Omental fat pad (tissue), 4 donors: ENCODE results near the gene EFNA1. TPM values are rescaled to one million over a fixed set of nuclear protein-coding genes. Genes with fewer than 3 reads are reported as not detected.

ENCODE experiments used
- ATAC-seq: fragments of 150-250 bp; one replicate; pipeline ENCODE4 v1.9.1; 2016; ENCODE audit warnings: mild to moderate bottlenecking, moderate library complexity; ENCODE audit not compliant: low FRiP score
- DNase-seq: peaks from one replicate; pipeline ENCODE4 v3.0.0-alpha.2; 2019; ENCODE audit warnings: low spot score
- CTCF ChIP-seq, 3 donors: fragments of 450-650 bp; IDR thresholded peaks; one replicate each; pipeline ENCODE4 v1.5.1; 2016 to 2017; ENCODE audit warnings: antibody characterized with exemption in 3 of 3, mild to moderate bottlenecking in 3 of 3, moderate library complexity in 2 of 3
- total RNA-seq, 4 donors: library from RNA; depleted of rRNA; stranded (reverse); fragments of >200 nt; gene quantifications; one replicate each; pipeline ENCODE4 v1.1.0, GENCODE V29; 2016

The EFNA1 gene
- total RNA-seq, 4 donors from 2014 or later, result 29.2 to 61.7 (median 56.7) TPM

GRCh38 chr1:155135415-155136028 lies 7.8 kb downstream of the EFNA1 start, which contains the start of gene SLC50A1:
SLC50A1 (plus strand) TSS chr1:155135852; CDS start chr1:155135912, 60 bp downstream.
- ATAC-seq (peak; percentile 86), DNase-seq (peak; percentile 83)
- TF ChIP-seq CTCF (IDR thresholded peaks at IDR 0.05), result no peak

- no peak for TF ChIP-seq CTCF (IDR thresholded peaks at IDR 0.05)
- DNase-seq (no peak), ATAC-seq (no peak)
Observed at GRCh38 chr1:155136748-155137147, 9.1 kb downstream of the EFNA1 start.

GRCh38 chr1:155137154-155137949 lies 9.7 kb downstream of the EFNA1 start:
- ATAC-seq (no peak), DNase-seq (no peak)
- no peak for TF ChIP-seq CTCF (IDR thresholded peaks at IDR 0.05)

DNA sequence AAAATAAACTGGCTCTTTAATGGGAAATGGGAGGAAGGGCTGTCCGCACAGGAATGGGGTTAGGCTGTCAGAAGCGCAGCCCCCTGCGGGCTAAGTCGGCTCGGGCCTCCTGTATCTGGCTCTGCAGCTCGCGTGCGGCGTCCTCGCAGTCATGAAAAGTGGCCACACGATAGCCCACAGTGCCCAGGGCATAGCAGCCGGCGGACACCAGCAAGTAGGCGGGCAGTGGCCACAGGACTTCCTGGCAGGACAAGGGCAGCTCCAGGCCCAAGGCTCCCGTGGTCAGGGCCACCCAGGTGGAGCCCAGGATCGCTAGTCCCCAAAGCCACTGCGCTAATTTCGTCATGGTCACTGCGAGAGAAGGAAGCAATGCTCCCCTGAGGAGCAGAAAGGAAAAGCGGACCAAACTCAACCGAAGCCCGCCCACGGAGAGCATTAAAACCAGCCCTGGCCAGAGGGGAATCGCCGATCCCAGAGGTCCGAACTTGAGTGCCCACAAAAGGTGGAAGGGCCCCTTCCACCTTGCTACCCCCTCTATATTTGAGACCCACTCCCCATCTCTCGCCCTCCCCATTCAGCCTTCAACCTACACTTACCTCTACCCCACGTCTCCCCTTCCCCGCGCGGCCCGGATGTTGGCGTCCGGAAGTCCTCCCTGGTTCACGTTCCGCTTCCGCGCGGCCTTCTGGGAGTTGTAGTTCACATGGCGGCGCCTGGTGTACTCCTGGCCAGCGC lies 12.4 kb downstream of the EFNA1 start, which contains the start of gene DPM3:
DPM3 (minus strand) TSS at position 637 of the 735 bp plus-strand sequence; CDS start at position 346, 291 bp downstream.
- TF ChIP-seq CTCF (IDR thresholded peaks at IDR 0.05), result no peak
- DNase-seq (peak; percentile 94), ATAC-seq (peak; percentile 71)

DNA sequence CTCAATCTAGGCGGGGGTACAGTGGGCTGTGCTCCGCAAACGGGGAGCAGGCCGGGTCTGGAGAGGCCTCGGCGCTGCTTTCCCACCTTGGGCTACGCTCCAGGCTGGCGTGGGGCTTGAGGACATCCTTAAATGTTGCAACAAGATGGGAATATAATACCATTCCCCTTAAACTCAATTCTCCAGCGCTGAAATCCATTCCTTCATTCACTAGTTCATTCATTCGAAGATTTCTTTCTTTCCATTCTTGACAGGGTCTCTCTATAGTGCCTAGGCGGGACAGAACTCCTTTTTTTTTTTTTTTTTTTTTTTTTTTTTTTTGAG lies 12.9 kb downstream of the EFNA1 start:
- TF ChIP-seq CTCF (IDR thresholded peaks at IDR 0.05), result no peak
- DNase-seq (no peak), ATAC-seq (no peak)

GRCh38 chr1:155141749-155142148 lies 14.1 kb downstream of the EFNA1 start:
- no peak for TF ChIP-seq CTCF (IDR thresholded peaks at IDR 0.05)

More at GRCh38 chr1:155141749-155142148, 14.1 kb downstream of the EFNA1 start:
- DNase-seq, result no peak
- no peak for ATAC-seq
